HG03097 (cell line): ENCODE results near the gene ENTPD8.
A peak's percentile ranks its signal among the peaks of the same experiment; 100 is the strongest.
"Not testable (repeated sequence)": the region's sequence is repeated elsewhere in the genome, so short reads cannot be mapped to it uniquely, and the experiment has no call there.

Source experiments
- ATAC-seq: cut with Tn5 transposase; IDR thresholded peaks from one replicate; pipeline ENCODE4 v1.9.1; 2021; ENCODE audit not compliant: unreplicated experiment, low FRiP score

ENTPD8 gene

DNA sequence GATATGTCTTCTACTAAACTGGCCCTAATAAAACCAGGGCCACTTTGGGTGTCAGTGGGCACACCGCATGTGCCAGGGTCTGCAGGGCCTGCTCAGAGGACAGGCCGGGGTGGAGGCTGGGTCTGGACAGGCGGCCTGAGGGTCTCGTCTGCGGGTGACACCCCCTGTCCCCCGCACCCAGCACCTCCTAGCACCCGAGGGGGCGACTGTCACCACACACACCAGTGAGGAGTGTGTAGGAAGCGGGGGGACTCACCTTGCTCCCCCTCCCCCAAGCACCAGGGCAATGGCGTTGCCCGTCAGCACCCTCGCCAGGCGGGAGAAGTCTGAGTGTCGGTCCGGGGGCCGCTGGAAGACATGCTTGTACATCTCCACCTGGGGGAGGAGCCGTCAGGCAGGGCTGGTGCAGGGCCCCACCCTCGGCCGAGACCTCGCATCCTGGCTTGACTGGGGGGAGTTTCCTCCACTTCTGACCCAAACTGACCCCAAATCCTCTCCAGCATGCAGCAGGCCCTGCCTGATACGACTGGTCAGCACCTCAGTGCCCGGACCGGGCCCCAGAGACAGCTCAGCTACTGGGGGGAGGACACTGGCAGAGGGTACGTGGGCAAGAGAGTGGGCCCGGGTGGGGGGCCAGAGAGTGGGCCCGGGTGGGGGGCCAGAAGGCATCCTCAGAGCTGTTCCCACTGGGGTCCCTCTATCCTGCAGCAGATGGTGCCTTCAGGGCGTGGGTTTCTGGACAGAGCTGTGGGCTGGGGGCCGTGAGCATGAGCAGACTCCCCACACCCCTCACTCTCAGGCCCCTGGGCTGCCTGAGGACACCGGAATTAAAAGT, 36.8 kb upstream of the ENTPD8 start:
- ATAC-seq, result no peak

DNA sequence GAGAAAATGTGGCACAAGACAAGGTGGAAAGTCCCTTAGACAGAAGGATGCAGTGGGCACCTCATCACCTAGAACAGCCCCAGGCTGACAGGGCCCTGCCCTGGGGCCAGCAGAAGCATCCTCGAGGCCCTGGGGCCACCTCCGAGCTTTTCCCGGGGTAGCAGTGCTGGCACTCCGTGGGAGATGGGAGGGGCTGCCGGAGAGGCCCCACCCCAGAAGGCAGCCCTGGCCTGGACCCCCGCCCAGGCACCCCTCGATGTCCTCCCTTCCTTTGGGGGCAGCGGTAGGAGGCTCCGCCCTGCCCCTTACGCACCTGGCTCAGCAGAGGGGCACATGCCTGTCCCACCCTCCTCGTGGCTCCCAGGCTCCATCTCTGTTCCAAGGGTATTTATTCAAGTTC, 35.7 kb upstream of the ENTPD8 start:
- no peak for ATAC-seq

DNA sequence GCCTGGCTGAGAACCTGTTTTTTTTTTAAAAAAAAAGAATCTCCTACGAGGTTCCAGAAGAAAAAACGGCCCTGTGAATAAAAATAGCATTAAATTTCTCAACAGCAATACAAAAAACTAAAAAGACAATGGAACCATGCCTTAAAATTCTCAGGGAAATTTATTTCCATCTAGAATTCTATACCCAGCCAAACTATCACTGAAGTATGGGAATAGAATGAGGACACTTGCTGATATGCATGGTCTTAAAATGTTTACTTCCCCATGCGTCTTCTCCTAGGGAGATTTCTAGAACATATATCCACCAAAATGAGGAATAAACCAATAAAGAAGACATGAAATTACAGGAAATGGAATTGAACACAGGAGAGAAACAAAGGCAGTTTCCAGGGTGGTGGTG, 34.5 kb upstream of the ENTPD8 start:
- no peak for ATAC-seq

DNA sequence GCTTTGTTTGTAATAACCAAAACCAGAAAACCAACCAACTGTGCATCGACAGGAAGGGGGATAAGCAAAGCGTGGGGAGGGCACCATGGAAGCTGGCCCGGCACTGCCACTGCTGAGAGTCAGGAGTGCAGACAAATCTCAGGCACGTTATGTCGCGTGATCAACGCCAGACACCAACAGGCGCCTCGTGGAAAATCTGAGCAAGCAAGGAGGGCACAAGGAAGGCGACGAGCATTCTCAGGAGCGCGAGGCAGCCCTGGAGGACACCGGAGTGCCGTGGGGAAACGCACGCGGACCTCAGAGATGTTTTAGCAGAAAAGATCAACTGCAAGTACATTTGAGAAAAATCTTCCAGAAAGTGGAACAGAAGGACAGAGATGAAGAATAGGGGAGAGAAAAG, 33.1 kb upstream of the ENTPD8 start:
- ATAC-seq, result no peak

DNA sequence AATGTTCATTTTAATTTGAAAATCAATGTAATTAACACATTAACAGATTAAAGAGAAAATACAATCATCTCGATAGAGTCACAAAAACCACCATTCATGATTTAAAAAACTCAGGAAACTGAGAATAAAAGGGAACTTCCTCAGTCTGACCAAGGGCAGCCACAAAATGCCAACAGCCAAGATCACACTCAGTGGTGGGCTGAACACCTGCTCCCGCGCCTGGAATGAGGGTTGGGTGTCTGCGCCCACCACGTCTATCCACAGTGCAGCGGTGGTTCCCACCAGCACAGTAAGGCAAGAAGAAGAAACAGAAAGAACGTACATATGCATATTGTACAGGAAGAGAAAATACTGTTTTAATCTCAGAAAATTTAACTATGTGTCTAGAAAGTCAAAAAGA, 29.6 kb upstream of the ENTPD8 start:
- no peak for ATAC-seq

DNA sequence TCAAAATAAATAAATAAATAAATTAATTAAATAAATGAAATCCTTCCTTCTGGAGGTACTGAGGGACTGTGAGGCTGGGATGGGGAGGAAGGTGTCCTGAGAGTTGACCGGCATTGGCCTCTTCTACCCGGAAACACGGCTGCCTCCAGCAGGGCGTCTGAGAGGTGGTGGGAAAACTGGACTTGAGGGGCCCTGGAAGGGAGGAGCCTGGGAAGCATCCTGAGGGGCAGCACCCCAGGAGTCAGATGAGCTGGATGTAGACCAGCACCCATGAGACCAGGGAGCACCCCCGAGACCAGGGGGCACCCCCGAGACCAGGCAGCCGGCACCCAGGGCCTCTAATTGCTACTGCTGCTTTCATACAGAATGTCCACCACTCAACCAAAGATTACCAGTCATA, 26.7 kb upstream of the ENTPD8 start:
- ATAC-seq, result no peak

DNA sequence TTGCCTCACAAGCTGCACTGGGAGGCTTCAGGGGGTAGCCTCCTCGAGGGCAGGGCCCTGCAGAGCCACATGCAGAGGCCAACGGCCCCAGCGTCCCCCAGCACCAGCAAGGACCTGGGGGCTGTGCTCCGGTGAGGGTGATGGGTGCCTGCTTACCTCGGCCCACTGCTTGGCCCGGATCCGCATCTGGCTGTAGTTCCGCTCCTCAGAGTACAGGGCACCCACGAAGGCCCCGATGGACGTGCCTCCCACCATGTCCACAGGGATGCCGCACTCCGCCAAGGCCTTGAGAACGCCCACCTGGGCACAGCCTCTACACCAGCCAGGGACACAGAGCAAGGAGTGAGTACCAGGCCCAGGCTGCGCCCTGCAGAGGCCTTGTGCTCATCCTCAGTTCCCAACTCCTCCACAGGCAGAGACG, 26.0 kb upstream of the ENTPD8 start:
- no peak for ATAC-seq

DNA sequence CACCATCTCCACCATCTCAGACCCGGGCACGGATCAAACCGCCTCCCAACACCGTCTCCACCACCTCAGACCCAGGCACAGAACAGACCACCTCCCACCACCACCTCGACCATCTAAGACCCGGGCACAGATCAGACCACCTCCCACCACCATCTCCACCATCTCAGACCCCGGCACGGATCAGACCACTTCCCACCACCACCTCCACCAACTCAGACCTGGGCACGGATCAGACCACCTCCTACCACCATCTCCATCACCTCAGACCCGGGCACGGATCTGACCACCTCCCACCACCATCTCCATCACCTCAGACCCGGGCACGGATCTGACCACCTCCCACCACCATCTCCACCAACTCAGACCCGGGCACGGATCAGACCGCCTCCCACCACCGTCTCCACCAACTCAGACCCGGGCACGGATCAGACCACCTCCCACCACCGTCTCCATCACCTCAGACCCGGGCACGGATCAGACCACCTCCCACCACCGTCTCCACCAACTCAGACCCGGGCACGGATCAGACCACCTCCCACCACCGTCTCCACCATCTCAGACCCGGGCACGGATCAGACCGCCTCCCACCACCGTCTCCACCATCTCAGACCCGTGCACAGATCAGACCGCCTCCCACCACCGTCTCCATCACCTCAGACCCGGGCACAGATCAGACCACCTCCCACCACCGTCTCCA, 25.4 kb upstream of the ENTPD8 start:
- not testable (repeated sequence) for ATAC-seq

DNA sequence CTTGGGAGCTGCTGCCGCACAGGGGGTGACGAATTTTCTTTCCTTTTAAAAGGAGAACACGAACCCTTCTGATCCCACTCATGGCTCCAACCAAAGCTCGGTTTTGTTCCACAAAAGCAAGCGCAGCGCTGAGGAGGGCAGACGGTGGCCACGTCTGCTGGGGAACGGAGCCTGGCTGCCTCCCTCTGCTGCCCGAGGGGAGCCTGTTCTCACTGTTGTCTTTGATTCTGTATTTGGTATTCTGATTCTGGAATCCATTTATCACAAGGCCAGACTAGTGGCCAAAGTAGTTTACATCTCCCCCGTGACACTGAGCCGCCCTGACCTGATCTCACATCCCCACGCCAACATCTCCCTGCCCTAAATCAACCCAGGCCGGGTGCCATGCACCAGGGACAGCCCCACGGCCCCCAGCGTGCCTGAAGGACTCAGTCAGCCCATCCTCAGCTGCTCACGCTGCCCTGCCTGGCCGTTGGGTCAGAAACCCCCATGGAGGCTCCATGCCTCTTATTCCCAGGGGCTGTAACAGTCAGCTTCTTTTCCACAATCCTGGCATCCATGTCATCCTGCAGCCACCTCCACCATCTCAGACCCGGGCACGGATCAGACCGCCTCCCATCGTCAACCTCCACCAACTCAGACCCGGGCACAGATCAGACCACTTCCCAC, 24.7 kb upstream of the ENTPD8 start:
- no peak for ATAC-seq

DNA sequence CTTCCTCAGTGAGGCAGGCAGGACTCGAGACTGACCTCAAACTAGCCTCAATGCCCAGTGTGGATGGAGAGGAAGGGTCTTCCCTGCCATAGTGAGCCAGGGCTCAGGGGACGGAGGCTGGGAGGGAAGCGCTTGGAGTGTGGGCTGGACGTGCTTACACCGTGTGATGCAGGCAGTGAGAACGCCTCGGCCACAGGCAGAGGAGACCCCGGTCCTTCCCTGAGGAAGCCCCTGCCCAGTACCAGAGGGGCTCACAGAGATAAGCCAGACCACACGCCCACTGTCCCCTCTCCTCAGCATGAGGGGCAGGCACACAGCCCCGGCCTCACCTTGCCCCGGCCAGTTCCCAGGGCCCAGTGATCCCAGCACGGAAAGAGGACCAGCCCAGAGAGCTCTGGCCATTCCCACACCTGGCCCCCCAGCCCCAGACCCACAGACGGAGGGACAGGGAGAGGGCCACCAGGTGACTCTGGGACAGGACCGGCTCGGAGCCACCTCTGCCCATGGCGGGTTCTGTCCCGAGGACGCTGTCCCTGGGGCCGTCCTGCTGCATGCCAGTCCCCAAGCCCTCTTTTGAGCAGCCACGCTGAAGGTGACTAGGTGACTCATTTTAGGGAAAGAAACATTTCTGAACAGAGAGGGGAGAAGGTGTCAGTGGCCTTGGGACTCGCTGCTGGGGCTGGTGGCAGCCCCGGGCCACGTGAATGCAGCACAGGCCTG, 24.0 kb upstream of the ENTPD8 start:
- no peak for ATAC-seq

DNA sequence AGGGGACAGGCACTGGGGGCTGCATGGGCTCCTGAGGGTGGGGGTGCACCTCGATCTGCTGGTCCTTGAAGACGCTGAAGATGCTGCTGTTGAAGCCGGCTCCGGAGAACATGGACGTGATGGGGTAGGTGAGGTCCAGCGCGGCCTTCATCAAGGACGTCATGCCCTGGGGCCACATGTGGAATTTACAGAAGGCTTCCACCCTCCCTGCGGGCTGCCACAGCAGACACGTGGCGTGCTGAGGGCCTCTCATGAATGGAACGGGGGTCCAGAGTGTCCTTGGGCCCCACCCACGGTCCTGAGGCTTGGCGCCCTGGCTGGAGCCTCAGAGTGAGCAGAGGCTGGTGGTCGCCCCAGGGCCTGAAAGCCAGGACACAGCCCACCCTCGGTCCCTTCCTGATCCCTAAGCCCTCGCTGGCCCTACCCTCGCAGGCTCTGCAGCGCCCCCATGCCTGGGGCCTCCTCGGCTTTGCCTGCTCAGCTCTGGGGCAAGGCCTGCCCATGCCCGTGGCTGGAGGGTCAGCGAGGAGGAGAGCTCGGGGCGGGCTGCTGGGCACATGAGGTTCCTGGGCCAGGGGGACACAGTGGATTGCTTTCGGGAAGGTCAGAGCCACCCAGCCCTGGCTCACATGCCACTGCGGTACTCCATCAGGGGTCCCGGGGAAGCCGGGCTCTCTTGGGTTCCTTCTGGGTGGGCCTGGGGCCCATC, 23.3 kb upstream of the ENTPD8 start:
- no peak for ATAC-seq

DNA sequence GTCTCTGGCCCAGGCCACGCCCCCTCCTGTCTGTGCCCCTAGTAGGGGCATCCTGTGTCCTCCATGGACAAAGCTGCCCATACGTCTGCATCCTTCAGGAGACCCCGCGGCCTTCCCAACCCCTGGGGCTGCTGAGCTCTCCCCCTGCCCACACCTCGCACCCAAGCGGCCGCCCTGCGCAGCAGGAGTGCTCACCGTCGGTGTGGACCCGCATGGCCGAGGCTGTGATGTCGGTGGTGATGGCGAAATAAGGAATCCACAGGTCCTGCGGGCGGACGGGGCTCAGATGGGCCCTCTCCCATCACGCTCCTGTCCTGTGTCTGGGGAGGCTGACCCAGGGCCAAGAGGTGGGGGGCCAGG, 22.8 kb upstream of the ENTPD8 start:
- no peak for ATAC-seq

DNA sequence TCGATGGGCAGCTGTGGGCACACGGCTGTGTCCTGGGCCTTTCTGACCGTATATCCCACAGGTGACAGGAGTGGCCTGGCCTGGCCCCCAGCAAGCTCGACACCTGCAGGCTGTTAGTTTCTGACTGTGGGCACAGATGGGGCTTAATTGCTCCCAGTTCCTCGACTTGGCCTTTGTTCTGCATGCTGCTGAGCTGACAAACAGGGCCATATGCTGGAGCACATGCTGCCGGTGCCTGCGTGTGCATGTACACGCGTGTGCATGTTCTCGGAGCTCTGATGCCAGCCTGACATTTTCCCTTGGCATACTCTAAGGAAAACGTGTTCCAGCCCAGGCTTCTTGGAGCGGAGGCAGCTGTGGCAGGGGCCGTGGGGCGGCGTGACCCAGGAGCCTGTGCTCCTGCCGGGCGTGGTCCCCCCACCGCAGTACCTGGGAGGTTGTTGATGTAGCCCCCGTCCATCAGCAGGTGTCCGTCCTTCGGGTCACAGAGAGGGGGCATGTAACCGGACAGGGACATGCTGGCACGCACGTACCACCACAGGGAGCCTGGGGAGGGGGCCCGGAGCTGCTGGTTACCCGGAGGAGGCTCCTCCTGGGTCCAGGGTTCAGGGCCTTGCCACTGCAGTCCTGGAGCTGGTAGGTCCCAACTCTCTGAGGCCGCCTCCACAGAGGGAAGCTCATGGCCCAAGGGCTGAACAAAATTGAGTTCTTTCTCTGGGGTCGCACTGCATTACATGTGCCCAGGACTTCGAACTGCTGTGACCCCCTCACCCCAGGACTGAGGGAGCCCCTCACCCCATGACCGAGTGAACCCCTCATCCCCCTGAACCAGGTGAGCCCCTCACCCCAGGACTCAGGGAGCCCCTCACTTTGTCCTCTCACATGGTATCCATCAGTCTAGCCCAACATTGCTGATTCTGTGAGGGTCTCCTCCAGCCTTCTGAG, 22.1 kb upstream of the ENTPD8 start:
- no peak for ATAC-seq

DNA sequence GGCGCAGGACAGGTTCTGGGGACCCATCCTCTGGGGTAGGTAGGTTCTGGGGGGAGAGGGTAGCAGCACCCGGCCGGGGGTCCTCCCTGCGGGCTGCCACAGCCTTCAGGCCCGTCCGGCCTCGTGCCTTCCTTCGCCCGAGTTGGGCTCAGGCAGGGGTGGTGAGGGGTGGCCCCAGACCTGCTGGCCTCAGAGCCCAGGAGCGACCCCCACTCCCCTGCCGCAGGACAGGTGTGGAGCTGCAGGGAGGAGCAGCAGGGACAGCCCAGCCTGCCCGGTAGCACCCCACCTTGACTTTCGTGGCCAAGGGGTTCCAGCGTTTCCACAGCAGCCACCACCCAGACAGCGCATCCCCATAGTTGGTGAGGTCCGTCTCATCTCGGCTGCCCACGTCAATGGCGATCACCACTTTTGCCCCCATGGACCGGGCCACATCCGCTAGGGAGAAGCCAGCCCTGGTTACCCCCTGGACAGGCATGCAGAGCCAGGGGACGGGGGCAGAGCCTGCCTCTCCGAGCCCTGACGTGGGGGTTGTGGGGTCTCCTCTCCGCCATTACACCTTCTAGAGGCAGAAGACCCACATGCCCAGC, 21.3 kb upstream of the ENTPD8 start:
- ATAC-seq, result no peak

DNA sequence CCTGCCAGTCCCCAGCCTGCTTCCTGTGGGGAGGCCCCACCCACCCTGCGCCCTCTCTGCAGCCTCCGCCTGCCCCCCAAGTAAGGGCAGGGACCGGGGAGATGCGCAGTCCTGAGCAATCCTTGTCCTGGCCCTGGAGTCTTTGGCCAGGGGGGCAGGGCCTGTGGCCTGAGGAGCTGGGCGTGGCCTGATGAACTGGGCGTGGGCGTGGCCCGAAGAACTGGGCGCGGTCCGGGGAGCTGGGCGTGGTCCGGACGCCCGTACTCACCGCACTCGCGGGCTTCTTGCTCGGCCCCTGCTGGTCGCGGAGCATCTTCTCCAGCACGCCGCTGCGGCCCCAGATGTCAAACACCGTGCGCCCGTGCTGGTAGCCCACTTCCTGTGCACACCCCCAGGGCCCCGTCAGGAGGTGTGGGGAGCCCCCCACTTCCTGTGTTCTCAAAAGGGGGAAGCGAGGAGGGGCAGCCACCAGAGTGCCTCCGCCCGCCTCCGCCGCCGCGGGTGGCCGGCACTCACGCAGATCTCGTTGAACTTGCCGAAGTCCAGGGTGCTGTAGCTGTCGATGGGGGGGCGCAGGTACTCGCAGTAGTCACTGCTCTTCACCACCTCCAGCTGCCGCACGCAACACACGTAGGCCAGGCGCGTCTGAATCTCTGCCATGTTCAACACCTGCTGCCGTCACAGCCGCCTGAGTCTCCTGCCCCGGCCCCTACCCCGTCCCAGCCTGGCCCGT, 20.7 kb upstream of the ENTPD8 start:
- peak; percentile 63 for ATAC-seq

DNA sequence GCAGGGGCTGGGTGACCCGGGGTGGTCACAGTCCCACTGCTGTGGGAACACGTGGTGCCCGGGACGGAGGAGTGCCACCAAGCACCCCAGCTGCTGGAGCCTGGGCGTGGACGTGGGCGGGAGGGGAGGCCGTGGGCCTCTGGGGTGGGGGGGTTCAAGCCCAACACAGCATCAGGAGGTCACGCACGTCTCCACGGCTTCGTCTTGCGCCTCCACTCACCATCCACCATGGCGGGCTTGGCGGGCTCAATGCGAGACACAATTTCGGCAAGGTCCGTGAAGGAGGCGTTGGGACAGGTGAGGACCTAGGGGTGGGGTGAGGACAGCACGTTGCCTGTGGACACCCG, 20.1 kb upstream of the ENTPD8 start:
- ATAC-seq, result no peak

DNA sequence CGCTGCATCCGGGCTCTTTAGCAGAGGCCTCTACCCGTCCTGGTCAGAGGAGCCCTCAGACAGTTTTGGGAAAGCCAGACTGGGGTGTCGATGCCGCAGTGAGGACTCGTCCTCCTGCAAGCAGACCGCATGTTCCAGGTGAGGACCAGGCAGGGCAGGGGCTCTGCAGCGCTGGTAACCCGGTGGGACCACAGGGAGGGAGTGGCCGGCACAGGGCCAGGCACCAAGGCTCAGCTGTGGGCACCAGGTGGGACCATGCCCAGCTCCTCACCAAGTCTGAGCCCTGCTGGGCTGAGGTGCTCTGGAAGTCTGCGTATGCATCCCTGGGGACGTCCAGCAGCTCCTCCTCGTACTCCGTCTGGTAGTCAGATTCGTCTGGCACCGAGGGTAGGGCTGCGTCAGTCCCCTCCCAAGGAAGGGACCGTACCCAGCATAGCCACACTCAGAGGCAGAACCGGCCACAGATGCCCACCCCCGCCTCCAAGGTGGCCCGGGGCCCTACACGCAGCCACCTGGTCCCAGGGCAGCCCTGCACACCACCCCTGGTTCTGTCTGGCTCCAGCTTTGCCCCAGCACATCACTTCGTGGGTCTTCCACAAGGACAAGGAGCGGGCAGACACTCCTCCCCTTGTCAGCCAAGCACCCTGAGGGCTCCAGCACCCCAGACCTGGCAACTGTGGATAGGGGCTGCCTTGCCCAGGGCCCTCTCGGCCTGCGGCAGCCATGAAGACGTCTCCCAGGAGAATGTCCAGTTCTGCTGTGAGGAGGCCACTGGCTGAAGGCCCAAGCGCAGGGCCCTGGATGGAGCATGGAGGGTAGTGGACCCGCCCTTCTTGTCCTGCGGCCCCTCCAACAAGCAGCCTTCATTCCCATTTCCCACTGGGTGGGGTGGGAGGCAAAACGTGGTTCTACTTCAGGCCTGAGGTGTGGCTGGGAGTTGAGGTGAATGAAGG, 19.5 kb upstream of the ENTPD8 start:
- ATAC-seq, result no peak
